Transverse colon (tissue), 4 donors: Measurements from ENCODE around the gene SEC24B. TPM values are rescaled to one million over a fixed set of nuclear protein-coding genes. Genes with fewer than 3 reads are reported as not detected.
"Not testable (repeated sequence)": the region's sequence is repeated elsewhere in the genome, so short reads cannot be mapped to it uniquely, and the experiment has no call there.

ENCODE experiments used
- DNase-seq: peaks from one replicate; pipeline ENCODE4 v3.0.0-alpha.2; 2019
- H3K27ac ChIP-seq, 4 donors: fragments of 200-600 bp; sonication (generic); 2 replicates each; pipeline ENCODE4 v1.5.1; 2016 to 2018; ENCODE audit warnings: inconsistent platforms in 4 of 4
- H3K27me3 ChIP-seq: fragments of 200-600 bp; sonication (generic); 2 replicates; pipeline ENCODE4 v1.5.1; 2017; ENCODE audit warnings: inconsistent platforms
- H3K36me3 ChIP-seq, 4 donors: fragments of 200-600 bp; sonication (generic); 2 replicates each; pipeline ENCODE4 v1.5.1; 2017 to 2019; ENCODE audit warnings: inconsistent platforms in 4 of 4
- H3K4me1 ChIP-seq, 4 donors: fragments of 200-600 bp; sonication (generic); 2 replicates each; pipeline ENCODE4 v1.5.1; 2017 to 2020; ENCODE audit warnings: inconsistent platforms in 4 of 4
- H3K4me3 ChIP-seq, 4 donors: fragments of 200-600 bp; sonication (generic); 1 replicate in 1 of 4; 2 replicates in 3 of 4; pipeline versions ENCODE4 v1.5.1 to v1.6.1; 2017 to 2019; ENCODE audit warnings: inconsistent platforms in 4 of 4
- H3K9me3 ChIP-seq, 2 donors: fragments of 200-600 bp; sonication (generic); 2 replicates each; pipeline ENCODE4 v1.5.1; 2017 to 2019; ENCODE audit warnings: inconsistent platforms in 2 of 2
- CTCF ChIP-seq, 5 experiments: fragments of 200-600 bp in 3 of 5; fragments of 450-650 bp in 2 of 5; sonication (generic) in 3 of 5; IDR thresholded peaks; 1 replicate in 2 of 5; 2 replicates in 3 of 5; pipeline ENCODE4 v1.5.1; 2016 to 2017; ENCODE audit warnings: antibody characterized with exemption in 5 of 5, inconsistent platforms in 3 of 5, mild to moderate bottlenecking in 2 of 5, moderate library complexity in 1 of 5
- EP300 ChIP-seq: sonication (generic); formaldehyde crosslinking; IDR thresholded peaks from one replicate; pipeline ENCODE4 v1.6.1; 2017; ENCODE audit warnings: antibody characterized with exemption, low read depth
- POLR2A ChIP-seq: fragments of 450-650 bp; IDR thresholded peaks from one replicate; pipeline ENCODE4 v1.6.1; 2016; ENCODE audit warnings: antibody characterized with exemption, mild to moderate bottlenecking, moderate library complexity
- POLR2AphosphoS5 ChIP-seq, 3 donors: sonication (generic); formaldehyde crosslinking; IDR thresholded peaks; one replicate each; pipeline ENCODE4 v1.6.1; 2016; ENCODE audit warnings: antibody characterized with exemption in 3 of 3
- WGBS, 2 donors: methylation state at CpG; one replicate each; pipeline ENCODE4 v1.1.5; 2018; ENCODE audit warnings: low coverage in 1 of 2; 5-methylcytosine and 5-hydroxymethylcytosine counted together
- in situ Hi-C, 4 donors: fragments of 200-750 bp; cut with MboI; loops; one replicate each; pipeline versions ENCODE4 v1.15.0 to v1.15.1; 2017; ENCODE audit warnings: low sequenced_read_pairs in 3 of 4, low pct_ligation_motif_present in 1 of 4, low pct_unique_long_range_greater_than_20kb in 1 of 4
- intact Hi-C: fragments of 100-400 bp; cut with DNase I; formaldehyde crosslinking; loops from one replicate; pipeline ENCODE4 v1.15.1; 2023; ENCODE audit warnings: low total_unique reads
- total RNA-seq, 4 donors: library from RNA; depleted of rRNA; stranded (reverse); fragments of >200 nt; gene quantifications; one replicate each; pipeline ENCODE4 v1.1.0, GENCODE V29; 2016

SEC24B gene
- total RNA-seq, 4 donors from 2014 or later, result 14.3 to 44.1 (median 35.4) TPM

- Histone ChIP-seq H3K36me3 (peaks cover 0 to 39% (median 11%) of the 10 kb centered on the region in 4 donors), H3K27me3 (no peaks in the 10 kb centered on the region), H3K9me3 (no peaks in the 10 kb centered on the region), H3K4me3 (no peak overlapping the region), H3K27ac (no peak overlapping the region), H3K4me1 (no peaks in the 10 kb centered on the region)
- DNase-seq, result no peak
- intact Hi-C loops, result no loop called here
- in situ Hi-C loops, result no loop called here
- 65 to 70% methylated on average over 2 of the region's 2 CpGs for WGBS, 2 donors
- no peak for TF ChIP-seq POLR2AphosphoS5 (IDR thresholded peaks at IDR 0.05)
- no peak for TF ChIP-seq CTCF (IDR thresholded peaks at IDR 0.05)
- TF ChIP-seq EP300, result no peak
- TF ChIP-seq POLR2A, result no peak
Measured at GRCh38 chr4:109511414-109511813, 77.8 kb downstream of the SEC24B start.

DNA sequence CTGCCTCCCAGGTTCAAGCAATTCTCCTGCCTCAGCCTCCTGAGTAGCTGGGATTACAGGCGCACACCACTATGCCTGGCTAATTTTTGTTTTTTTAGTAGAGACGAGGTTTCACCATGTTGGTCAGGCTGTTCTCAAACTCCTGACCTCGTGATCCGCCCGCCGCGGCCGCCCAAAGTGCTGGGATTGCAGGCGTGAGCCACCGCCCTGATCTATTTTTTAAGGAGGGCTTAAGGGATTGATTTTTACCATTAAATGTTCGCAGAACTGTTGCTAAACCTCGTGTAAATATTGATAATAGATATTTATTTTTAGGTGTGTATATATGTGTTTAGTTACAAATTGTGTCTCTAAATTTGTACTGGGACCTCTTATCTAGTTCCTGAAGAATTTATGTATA, 79.8 kb downstream of the SEC24B start:
- H3K27ac ChIP-seq, H3K4me1 ChIP-seq, in situ Hi-C loops, H3K9me3 ChIP-seq, DNase-seq, intact Hi-C loops, H3K4me3 ChIP-seq, H3K27me3 ChIP-seq: not testable (repeated sequence)
- H3K36me3 ChIP-seq, result peaks cover 0 to 40% (median 18%) of the 10 kb centered on the region in 4 donors
- 93 to 96% methylated on average over 10 to 12 of the region's 12 CpGs for WGBS, 2 donors

- in situ Hi-C loops (loop anchor here in 2 of 4 donors (25.0 kb wide), 2 partner anchors 95 to 280 kb away; partner anchors contain the start of genes SEC24B (in 2 of the 2), CFI (in 1 of the 2) and GAR1 (in 1 of the 2)), intact Hi-C loops (no loop called here)
- Histone ChIP-seq H3K36me3 (peaks cover 0 to 85% (median 31%) of the 10 kb centered on the region in 4 donors), H3K9me3 (no peaks in the 10 kb centered on the region), H3K4me3 (no peak overlapping the region), H3K27ac (no peak overlapping the region), H3K4me1 (no peaks in the 10 kb centered on the region), H3K27me3 (no peaks in the 10 kb centered on the region)
- DNase-seq, result no peak
- TF ChIP-seq CTCF (IDR thresholded peaks at IDR 0.05) (no peak), POLR2AphosphoS5 (IDR thresholded peaks at IDR 0.05) (no peak), POLR2A (no peak), EP300 (no peak)
Measured at GRCh38 chr4:109532182-109532581, 98.6 kb downstream of the SEC24B start.

GRCh38 chr4:109545401-109545800, 111.8 kb downstream of the SEC24B start:
- TF ChIP-seq EP300 (no peak), CTCF (IDR thresholded peaks at IDR 0.05) (no peak), POLR2A (no peak), POLR2AphosphoS5 (IDR thresholded peaks at IDR 0.05) (no peak)
- intact Hi-C loops (no loop called here), in situ Hi-C loops (loop anchor here in 2 of 4 donors (25.0 kb wide), 2 partner anchors 108 to 267 kb away; partner anchors contain the start of genes SEC24B (in 2 of the 2), CFI (in 1 of the 2) and GAR1 (in 1 of the 2))
- 98 to 100% methylated on average over 1 of the region's 1 CpG for WGBS, 2 donors
- Histone ChIP-seq H3K36me3 (peaks cover 0 to 20% (median 4%) of the 10 kb centered on the region in 4 donors), H3K27me3 (no peaks in the 10 kb centered on the region), H3K27ac (no peak overlapping the region), H3K4me3 (no peak overlapping the region), H3K9me3 (no peaks in the 10 kb centered on the region), H3K4me1 (no peaks in the 10 kb centered on the region)
- no peak for DNase-seq

DNA sequence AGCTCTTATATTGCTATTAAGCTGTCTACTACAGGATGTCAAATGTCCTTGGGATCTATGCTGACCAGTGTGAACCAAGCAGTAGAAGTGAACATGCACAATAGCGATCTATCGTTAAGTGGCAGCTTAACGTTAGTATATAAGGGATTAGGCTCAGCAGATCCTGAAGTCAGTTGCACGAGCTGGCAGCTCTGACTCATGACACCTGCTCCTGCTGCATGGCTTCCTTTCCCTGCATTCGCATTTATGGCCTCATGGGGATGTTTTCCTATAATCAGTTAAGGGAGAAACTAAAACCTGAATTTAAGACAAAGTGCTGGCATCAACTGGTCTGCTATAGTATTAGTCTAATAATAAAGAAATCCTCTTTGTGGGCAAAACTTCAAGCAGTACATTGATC, 113.8 kb downstream of the SEC24B start:
- TF ChIP-seq EP300, result no peak
- no peak for TF ChIP-seq POLR2A
- no peak for TF ChIP-seq CTCF (IDR thresholded peaks at IDR 0.05)
- no peak for TF ChIP-seq POLR2AphosphoS5 (IDR thresholded peaks at IDR 0.05)
- in situ Hi-C loops, result loop anchor here in 2 of 4 donors (25.0 kb wide), 2 partner anchors 110 to 265 kb away; partner anchors contain the start of genes SEC24B (in 2 of the 2), CFI (in 1 of the 2) and GAR1 (in 1 of the 2)
- no peak overlapping the region for H3K27ac ChIP-seq
- H3K4me1 ChIP-seq, result no peaks in the 10 kb centered on the region
- DNase-seq, result no peak
- intact Hi-C loops, result no loop called here
- H3K36me3 ChIP-seq, result peaks cover 0 to 8% (median 3%) of the 10 kb centered on the region in 4 donors
- no peaks in the 10 kb centered on the region for H3K27me3 ChIP-seq
- no peaks in the 10 kb centered on the region for H3K9me3 ChIP-seq
- no peak overlapping the region for H3K4me3 ChIP-seq
- 80 to 88% methylated on average over 5 of the region's 5 CpGs for WGBS, 2 donors
